A673 (cell line): Measurements from ENCODE around the gene MMP21. TPM values are rescaled to one million over a fixed set of nuclear protein-coding genes. Genes with fewer than 3 reads are reported as not detected.

Source experiments
- BruUV-seq: library from RNA; stranded (reverse); fragments of 400-500 nt; replicated peaks from 2 replicates; lab custom pipeline; 2021; lab: Mats Ljungman, UMichigan
- CTCF ChIA-PET: fragments of 300-600 bp; sonication (Branson Sonifier 250); formaldehyde crosslinking; loops from one replicate; lab custom pipeline; 2022; ENCODE audit warnings: antibody characterized with exemption; lab: Charles Lee
- POLR2A ChIA-PET: fragments of 300-600 bp; sonication (Branson Sonifier 250); formaldehyde crosslinking; loops from one replicate; lab custom pipeline; 2022; ENCODE audit warnings: antibody characterized with exemption; ENCODE audit not compliant: low non-redundant PET; lab: Charles Lee
- DNase-seq: peaks from one replicate; pipeline ENCODE4 v3.0.0-alpha.2; 2015; ENCODE audit warnings: low spot score
- H3K27ac ChIP-seq: fragments of 200-600 bp; sonication (generic); 2 replicates; pipeline ENCODE4 v1.5.1; 2016; ENCODE audit warnings: mixed run types, low read depth, mild to moderate bottlenecking, mixed read lengths, antibody characterized with exemption, low read length; ENCODE audit not compliant: poor library complexity, severe bottlenecking
- H3K27me3 ChIP-seq: fragments of 200-600 bp; sonication (generic); replicated peaks from 2 replicates; pipeline ENCODE4 v1.6.1; 2017; ENCODE audit warnings: mixed run types, low read depth, mild to moderate bottlenecking, mixed read lengths, antibody characterized with exemption, low read length; ENCODE audit not compliant: insufficient read depth, poor library complexity
- H3K36me3 ChIP-seq: fragments of 200-600 bp; sonication (generic); 2 replicates; pipeline ENCODE4 v1.6.1; 2016; ENCODE audit warnings: mixed run types, mild to moderate bottlenecking, mixed read lengths, antibody characterized with exemption, low read length; ENCODE audit not compliant: insufficient read depth, poor library complexity, severe bottlenecking
- H3K4me1 ChIP-seq: fragments of 200-600 bp; sonication (generic); 2 replicates; pipeline ENCODE4 v1.6.1; 2017; ENCODE audit warnings: mixed run types, mild to moderate bottlenecking, mixed read lengths, antibody characterized with exemption, low read length; ENCODE audit not compliant: insufficient read depth, poor library complexity, severe bottlenecking
- H3K4me3 ChIP-seq: fragments of 200-600 bp; sonication (generic); 2 replicates; pipeline ENCODE4 v1.5.1; 2016; ENCODE audit warnings: low read depth, mixed run types, mild to moderate bottlenecking, mixed read lengths, low read length; ENCODE audit not compliant: poor library complexity, severe bottlenecking
- H3K9me3 ChIP-seq: fragments of 200-600 bp; sonication (generic); 2 replicates; pipeline ENCODE4 v1.6.1; 2016; ENCODE audit warnings: mixed run types, low read depth, mild to moderate bottlenecking, mixed read lengths, antibody characterized with exemption, low read length; ENCODE audit not compliant: poor library complexity, severe bottlenecking
- CTCF ChIP-seq: fragments of 300-800, 200-600 bp; sonication (generic); conservative IDR thresholded peaks from 2 replicates; pipeline ENCODE4 v1.5.1; 2017; ENCODE audit warnings: low read depth, mild to moderate bottlenecking, antibody characterized with exemption, low read length, moderate library complexity, mixed read lengths
- EZH2 ChIP-seq: fragments of 200-600 bp; sonication (generic); IDR thresholded peaks from 2 replicates; pipeline ENCODE4 v1.6.1; 2017; ENCODE audit warnings: borderline replicate concordance, low read depth, mild to moderate bottlenecking, mixed read lengths, antibody characterized with exemption, low read length; ENCODE audit not compliant: poor library complexity, severe bottlenecking
- intact Hi-C: fragments of 100-400 bp; cut with micrococcal nuclease; formaldehyde crosslinking; loops from one replicate; pipeline ENCODE4 v1.10.0; 2022; ENCODE audit not compliant: unreplicated experiment
- total RNA-seq: library from RNA; stranded (reverse); gene quantifications from 2 replicates; pipeline ENCODE4 v1.2.3, GENCODE V29; 2021

MMP21 gene
- total RNA-seq, 1 experiment from 2014 or later: not detected

GRCh38 chr10:125756853-125757487, 18.7 kb downstream of the MMP21 start:
- no peaks in the 10 kb centered on the region for H3K27me3 ChIP-seq
- H3K36me3 ChIP-seq: peaks cover 62% of the 10 kb centered on the region
- no peaks in the 10 kb centered on the region for H3K9me3 ChIP-seq
- TF ChIP-seq EZH2 (no peak), CTCF (no peak)
- ChIA-PET POLR2A (no interaction called here), CTCF (no interaction called here)
- H3K4me1 ChIP-seq: no peaks in the 10 kb centered on the region
- H3K4me3 ChIP-seq: no peak overlapping the region
- BruUV-seq: no TSS peak
- H3K27ac ChIP-seq: no peak overlapping the region
- no peak for DNase-seq
- intact Hi-C loops: no loop called here

DNA sequence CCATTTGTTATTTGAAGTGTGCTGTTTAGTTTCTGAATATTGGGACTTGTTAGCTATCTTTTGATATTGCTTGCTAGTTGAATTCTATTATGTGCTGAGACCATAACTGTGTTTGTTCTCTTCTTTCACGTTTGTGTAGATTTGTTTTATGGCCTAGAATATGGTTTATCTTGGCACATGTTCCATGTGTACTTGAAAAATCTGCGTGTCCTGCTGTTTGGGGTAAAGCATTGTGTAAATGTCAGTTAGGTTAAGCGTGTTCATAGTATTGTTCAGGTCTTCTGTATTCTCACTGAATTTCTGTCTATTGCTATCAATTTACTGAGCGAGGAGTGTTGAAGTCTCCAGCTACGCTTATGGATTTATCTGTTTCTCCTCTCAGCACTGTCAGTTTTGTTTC, 19.4 kb downstream of the MMP21 start:
- peaks cover 61% of the 10 kb centered on the region for H3K36me3 ChIP-seq
- H3K27ac ChIP-seq: no peak overlapping the region
- no peaks in the 10 kb centered on the region for H3K9me3 ChIP-seq
- DNase-seq: no peak
- no peak overlapping the region for H3K4me3 ChIP-seq
- intact Hi-C loops: no loop called here
- POLR2A ChIA-PET: no interaction called here
- no peaks in the 10 kb centered on the region for H3K27me3 ChIP-seq
- no peaks in the 10 kb centered on the region for H3K4me1 ChIP-seq
- TF ChIP-seq CTCF (no peak), EZH2 (no peak)
- CTCF ChIA-PET: no interaction called here
- BruUV-seq: no TSS peak

GRCh38 chr10:125747417-125747816, 28.2 kb downstream of the MMP21 start:
- DNase-seq: no peak
- TF ChIP-seq CTCF: no peak
- no peak for TF ChIP-seq EZH2
- no peaks in the 10 kb centered on the region for H3K4me1 ChIP-seq
- no peak overlapping the region for H3K4me3 ChIP-seq
- ChIA-PET CTCF (no interaction called here), POLR2A (no interaction called here)
- H3K27ac ChIP-seq: no peak overlapping the region
- peaks cover 65% of the 10 kb centered on the region for H3K36me3 ChIP-seq
- intact Hi-C loops: no loop called here
- H3K9me3 ChIP-seq: no peaks in the 10 kb centered on the region
- no TSS peak for BruUV-seq
- no peaks in the 10 kb centered on the region for H3K27me3 ChIP-seq
